GM12864 (cell line): ENCODE data around the gene CLNK.

Experiments
- DNase-seq: peaks from one replicate; pipeline ENCODE4 v3.0.0-alpha.2; 2011; ENCODE audit warnings: low read depth
- H3K4me3 ChIP-seq: 2 replicates; pipeline ENCODE4 v1.5.1; 2011; ENCODE audit warnings: mild to moderate bottlenecking, low read depth, low read length, control low read depth
- CTCF ChIP-seq: IDR thresholded peaks from 2 replicates; pipeline ENCODE4 v1.5.1; 2011; ENCODE audit warnings: low read depth, mild to moderate bottlenecking, moderate library complexity, low read length, control low read depth, inconsistent platforms; ENCODE audit errors: missing control alignments

The CLNK gene

DNA sequence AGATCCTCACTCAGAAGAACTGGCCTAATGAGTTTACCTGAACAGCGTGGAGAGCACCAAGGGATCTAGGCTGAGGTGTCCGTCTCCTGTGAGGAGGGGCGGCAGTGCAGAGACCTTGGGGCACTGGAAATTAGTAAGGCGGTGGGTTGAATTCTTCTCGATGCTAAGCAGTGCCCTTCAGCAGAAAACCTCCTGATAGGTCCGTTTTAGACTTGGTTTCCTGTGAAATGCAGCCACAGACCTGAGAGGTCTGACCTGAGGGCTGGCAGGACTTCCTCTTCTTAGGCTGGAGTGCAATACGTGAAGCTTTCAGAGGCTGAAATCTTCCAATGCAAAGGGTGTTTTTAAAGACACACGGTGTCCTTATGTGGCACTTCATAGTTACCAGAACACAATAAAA lies at the start of gene CLNK:
Gene CLNK (minus strand): TSS at position 138 of the 400 bp plus-strand sequence. CDS start 16,899 bp downstream, outside the sequence.
- peak; percentile 75 for DNase-seq
- no peak for TF ChIP-seq CTCF
- H3K4me3 ChIP-seq: peak within 1 kb of the TSS; percentile 57

- no peak for TF ChIP-seq CTCF
- DNase-seq: no peak
- H3K4me3 ChIP-seq: no peak overlapping the region
These were observed 49.0 kb upstream of the CLNK start for GRCh38 chr4:10733481-10734062.

- H3K4me3 ChIP-seq: no peak overlapping the region
- no peak for DNase-seq
- no peak for TF ChIP-seq CTCF
These were observed 48.4 kb upstream of the CLNK start for GRCh38 chr4:10732914-10733415.

DNA sequence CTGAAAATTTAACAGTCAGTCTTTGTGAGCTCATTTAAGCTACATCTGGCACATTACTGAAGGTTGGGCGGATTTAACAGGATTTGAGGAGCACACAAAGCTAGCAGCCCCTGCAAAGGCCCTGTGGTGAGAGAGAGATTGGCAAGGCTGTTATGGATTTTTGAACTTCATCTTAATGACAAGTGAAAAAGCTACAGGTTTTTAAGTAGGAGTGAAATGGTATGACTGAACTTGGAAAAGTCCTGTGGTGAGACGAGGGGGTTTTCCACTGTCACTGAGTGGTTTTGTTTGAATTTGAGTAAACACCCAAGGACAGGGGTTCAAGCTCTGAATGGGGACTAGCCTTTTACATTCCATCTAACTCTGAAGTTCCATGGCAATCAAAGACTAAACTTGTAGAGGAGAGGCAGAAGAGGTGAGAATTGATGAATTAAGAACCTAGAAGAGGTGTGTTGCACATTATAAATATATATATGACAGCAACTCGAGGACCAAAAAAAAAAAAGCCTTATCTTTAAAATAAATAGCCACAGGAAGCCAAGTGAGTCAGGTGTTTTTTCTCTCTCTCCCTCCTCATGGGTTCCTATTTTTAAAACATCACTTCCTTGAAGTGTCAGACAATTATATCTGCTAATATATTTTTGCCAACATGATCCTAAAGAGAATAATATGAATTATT lies 47.8 kb upstream of the CLNK start:
- peak; percentile 74 for DNase-seq
- no peak for TF ChIP-seq CTCF
- no peak overlapping the region for H3K4me3 ChIP-seq

- no peak for DNase-seq
- no peak for TF ChIP-seq CTCF
- H3K4me3 ChIP-seq: no peak overlapping the region; the same call in 1 of the 2 replicates
These were observed 47.1 kb upstream of the CLNK start for GRCh38 chr4:10731690-10732089.

GRCh38 chr4:10731162-10731561 lies 46.6 kb upstream of the CLNK start:
- TF ChIP-seq CTCF: no peak
- no peak overlapping the region for H3K4me3 ChIP-seq
- DNase-seq: no peak
